HG03432 (cell line): Measurements from ENCODE around the gene LRRC8C.
"Not testable (repeated sequence)": the region's sequence is repeated elsewhere in the genome, so short reads cannot be mapped to it uniquely, and the experiment has no call there.

Experiments
- ATAC-seq: cut with Tn5 transposase; IDR thresholded peaks from one replicate; pipeline ENCODE4 v1.9.1; 2021; ENCODE audit warnings: mild to moderate bottlenecking, moderate library complexity; ENCODE audit not compliant: unreplicated experiment

LRRC8C gene

GRCh38 chr1:89632657-89633247, at the start of gene LRRC8C:
Gene LRRC8C (plus strand): TSS chr1:89633120. CDS start chr1:89686474, 53,354 bp downstream.
- peak; percentile 93 for ATAC-seq

- ATAC-seq: no peak
Measured at GRCh38 chr1:89584211-89584610, 48.7 kb upstream of the LRRC8C start.

GRCh38 chr1:89584781-89585180, 48.1 kb upstream of the LRRC8C start:
- ATAC-seq: no peak

- ATAC-seq: no peak
Measured at GRCh38 chr1:89587729-89588161, 45.2 kb upstream of the LRRC8C start.

- ATAC-seq: no peak
Measured at GRCh38 chr1:89588480-89588879, 44.4 kb upstream of the LRRC8C start.

DNA sequence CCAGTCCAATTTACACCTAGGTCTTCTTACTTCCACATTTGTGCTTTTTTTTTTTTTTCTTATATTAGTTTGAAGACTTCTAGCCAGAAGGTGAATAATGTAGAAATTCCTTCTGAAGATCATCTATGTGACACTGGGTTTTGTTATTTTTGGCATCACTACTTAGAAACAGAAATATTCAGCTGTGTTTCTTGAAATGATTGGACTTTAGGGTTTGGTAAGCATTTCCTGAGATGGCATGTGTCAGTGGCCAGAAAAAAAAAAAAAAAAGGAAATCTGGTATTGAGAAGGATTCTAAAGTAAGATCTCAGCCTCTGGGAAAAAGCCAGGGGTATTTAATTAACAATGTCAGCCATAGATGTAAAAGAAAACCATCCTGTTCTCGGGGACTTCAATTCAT, 43.4 kb upstream of the LRRC8C start:
- no peak for ATAC-seq

DNA sequence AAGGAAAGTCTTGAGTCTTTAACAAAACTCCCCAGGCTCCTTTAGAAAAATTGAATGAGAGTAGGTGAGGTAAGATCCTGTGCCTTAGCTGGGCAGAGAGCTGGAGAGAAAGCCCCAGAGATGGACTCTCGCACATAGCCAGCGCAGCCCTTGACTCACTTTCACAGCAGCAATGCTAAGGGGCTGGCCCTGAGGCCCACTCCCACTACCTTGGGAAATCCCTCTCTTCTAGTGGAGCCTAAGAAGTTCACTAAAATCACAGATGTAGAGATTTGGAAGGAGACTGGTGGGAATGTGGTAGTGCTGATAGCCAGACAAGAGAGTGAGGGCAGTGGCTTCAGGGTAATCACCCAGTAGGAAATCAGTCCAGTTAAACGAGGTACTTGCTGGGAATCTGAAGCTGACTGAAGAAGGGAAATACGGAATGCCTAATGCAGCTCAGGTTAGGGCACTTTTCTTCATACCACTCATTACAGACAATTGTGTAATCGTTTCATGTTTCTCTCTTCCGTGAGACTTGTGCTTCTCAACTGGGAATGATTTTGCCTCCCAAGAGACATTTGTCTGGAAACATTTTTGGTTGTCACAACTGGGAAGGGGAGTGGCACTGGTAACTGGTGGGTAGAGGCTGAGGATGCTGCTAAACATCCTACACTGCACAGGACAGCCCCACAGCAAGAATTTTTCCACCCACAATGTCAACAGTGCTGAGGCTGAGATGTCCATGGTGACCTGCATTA, 42.4 kb upstream of the LRRC8C start:
- ATAC-seq: no peak

DNA sequence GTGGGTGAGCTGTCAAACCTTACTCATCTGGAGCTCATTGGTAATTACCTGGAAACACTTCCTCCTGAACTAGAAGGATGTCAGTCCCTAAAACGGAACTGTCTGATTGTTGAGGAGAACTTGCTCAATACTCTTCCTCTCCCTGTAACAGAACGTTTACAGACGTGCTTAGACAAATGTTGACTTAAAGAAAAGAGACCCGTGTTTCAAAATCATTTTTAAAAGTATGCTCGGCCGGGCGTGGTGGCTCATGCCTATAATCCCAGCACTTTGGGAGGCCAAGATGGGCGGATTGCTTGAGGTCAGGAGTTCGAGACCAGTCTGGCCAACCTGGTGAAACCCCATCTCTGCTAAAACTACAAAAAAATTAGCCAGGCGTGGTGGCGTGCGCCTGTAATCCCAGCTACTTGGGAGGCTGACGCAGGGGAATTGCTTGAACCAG, 40.0 kb upstream of the LRRC8C start:
- not testable (repeated sequence) for ATAC-seq

DNA sequence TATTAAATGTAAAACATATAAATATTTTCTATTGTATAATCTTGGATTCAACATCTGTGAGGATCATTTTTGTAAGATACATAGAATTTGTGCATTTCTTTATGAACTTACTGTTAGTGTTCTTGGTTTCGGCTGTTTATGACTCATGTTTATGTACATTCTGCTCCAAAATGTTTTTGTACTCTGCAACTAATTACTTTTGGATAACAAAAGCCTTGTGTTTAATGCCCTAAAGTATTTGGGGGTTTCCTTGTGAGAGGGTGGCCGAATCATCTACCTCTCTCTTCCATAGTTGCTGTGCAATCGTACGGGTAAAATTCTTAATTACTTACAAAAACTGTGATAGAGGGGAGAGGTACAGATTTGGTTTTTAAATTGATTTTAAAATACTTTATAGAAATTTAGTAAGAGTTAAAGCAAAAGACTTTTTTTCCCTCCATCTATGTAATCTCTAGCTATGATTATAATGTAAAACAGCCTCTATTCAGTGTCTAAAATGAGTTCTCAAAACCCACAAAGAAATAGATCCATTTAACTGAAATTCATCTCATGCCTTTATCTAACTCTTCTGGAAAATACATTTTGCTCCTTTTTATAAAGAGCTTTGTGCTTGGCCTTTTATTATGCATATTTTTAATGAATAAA, 38.7 kb upstream of the LRRC8C start:
- ATAC-seq: no peak

DNA sequence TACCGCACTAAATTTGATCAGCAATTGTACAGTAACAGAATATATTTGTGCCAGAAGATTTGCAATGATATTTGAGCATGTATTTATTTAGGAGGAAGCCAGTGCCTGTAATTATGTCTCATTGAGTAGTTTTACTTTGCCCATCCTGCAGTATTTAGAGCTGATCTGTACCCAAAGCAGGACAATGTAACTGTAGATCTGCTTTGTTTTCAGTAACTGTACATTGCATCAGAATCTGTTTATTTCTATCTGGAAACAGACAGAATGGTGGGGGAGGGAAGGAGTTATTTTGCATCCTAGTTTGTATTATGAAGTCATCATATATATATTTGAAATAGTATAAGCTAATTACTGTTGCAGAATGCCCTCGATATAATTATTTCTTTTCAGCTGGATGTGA, 36.2 kb upstream of the LRRC8C start:
- ATAC-seq: no peak

GRCh38 chr1:89598450-89599331, 34.2 kb upstream of the LRRC8C start:
- ATAC-seq: peak; percentile 58

DNA sequence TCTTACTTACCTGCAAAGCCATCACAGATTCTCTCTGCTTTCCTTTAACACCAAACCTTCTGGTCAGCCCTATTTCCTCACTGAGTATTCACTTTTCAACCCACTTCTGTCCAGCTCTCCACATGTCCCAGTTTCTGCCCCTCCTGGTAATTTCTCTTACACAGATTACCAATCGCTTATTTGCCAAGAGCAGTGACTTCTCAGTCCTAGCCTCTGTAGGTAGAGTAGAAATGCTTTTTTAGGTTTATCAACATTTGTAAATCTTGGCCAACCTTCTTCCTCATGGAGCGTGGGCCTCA, 33.6 kb upstream of the LRRC8C start:
- ATAC-seq: peak; percentile 13

DNA sequence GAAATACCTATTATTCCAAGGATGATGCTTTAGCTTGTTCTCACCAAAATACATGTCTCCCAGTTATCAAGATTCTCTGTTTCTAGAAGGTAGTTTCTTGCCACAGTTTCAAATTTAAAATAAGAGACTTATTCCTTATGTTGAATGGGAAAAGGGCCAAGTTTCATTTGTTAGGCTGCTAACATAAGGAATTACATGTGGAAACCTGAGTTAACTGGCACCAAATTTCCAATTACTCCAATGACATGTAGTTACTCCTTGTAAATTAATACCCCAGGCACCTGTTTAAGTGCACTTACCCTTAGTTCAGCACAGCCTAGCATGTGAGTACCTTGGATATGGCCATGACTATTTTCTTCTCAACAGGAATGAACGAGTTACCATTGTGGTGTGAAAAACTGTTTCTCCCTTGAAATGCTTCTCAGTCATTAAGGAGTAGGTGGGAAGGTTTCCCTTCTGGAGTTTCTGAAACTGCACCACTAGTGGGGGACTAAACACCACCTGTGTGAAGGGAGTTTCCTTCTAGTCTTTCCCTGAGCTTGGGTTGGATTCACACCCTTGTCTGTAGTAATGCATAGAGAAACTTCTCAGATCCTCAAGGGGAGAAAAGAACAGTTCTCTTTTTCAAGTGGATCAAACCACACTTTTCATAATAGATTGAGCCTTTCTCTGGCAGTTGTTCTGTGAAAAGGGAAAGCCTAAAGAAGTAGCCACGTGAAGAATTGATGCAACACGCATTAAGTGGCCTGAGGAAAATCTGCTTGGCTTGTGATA, 32.3 kb upstream of the LRRC8C start:
- ATAC-seq: no peak

DNA sequence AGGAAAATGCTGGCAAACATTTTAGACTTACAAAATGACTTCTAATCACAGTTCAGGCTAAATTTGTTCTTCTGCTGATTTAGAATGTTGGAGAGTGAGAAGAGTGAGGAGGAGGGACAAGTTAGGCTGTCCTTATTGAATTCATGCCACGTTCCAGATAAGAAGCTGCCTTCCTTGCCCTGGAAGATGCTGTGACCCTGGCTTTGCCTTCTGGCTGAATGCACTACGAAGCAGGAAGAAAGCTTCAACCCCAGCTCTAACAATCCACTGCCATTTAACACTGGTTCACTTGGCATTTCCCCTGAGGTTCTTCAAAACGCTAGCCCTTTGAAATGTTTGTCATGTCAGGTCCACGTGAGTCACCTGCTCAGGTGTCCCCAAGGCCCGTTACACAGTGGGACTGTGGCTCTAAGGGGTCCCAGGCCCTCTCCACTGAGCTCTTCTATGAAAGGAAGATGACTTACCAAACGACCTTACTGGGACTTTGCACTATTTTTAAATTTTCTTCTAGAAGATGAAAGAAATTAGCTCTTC, 30.0 kb upstream of the LRRC8C start:
- ATAC-seq: no peak

DNA sequence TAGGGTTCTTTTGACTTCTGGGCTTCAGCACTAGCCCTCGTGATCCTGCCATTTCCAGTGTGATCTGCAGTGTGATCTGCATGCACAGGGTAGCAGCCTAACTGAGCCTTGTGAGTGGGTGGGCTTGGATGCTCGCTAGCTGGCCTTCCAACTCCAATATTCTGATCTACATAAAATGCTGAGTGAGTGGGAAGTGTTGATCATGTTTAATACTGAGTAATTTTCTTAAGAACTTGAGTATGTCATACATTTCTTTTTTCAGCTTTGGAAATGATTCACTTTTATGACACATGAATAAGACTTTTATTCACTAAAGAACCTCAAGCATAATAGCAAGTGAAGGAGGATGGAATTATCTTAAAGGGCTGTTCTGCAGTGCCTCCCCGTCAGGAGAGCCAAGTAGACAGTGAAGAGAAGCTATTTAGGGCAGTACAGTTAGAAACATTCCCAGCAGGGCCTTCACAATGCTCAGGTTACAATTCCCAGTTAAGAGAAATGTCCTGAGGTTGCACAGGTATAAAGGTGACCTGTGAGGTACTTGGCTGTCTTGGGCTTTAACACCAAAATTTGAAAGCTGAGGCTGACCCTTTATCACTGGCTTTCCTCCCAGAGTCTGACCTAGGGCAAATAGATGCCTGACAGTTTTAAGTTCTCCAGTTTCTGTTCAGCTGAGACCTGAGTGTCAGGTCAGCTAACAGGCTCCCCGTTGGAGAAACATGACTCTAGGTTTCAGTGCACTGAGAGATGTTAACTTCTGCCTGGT, 29.1 kb upstream of the LRRC8C start:
- no peak for ATAC-seq

- no peak for ATAC-seq
Measured at GRCh38 chr1:89604414-89604735, 28.5 kb upstream of the LRRC8C start.

- no peak for ATAC-seq
Measured at GRCh38 chr1:89605692-89606091, 27.2 kb upstream of the LRRC8C start.

DNA sequence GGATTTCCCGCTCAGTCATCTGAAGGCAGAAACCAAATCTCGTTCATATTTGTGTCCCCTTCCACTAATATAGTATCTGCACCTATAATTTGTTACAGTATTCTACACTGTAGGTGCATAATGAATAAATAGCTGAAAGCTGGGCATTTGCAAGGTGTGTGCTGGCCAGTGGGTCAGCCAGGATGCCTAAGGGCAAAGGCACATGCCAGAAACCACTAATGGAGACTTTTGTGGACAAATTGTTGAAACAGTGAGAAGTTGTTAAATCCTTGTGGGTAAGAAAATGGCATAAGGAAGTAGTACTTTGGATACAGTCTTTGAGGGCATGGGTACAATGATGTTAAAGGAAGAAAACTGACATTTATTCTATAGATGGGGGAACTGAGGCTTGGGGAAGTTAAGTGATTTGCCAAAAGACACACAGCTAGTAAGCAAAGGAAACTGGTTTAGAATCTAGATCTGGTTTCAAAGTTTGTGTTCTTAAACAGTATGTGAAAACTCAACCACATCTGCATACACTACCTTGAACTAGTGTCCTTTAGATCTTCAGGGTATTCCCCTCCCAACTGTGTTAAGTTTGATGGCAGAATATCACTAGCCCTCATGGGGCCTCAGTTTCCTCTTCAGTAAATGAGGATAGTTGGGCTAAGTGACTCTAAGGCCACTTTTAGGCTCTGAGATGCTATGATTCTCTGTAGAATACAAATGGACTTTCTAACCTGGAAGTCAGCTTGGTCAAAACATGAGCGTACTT, 26.5 kb upstream of the LRRC8C start:
- no peak for ATAC-seq

DNA sequence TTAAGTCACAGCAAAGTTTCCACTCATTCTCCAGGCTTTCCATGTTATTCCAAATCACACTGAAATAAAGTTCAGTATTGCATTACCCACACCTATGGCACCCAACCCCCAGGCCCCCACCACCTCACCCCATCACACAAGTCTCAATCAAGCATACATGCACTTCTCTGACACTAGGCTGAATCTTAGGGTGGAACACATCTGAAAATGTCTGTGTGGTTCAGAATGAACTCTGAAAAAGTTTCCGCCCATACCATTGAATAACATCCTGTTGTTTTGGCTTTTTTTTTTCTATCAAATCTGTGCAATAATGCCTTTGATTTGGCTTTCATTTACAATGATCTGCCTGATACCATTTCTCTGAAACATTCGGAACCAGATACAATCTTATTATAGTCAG, 25.8 kb upstream of the LRRC8C start:
- ATAC-seq: no peak
